GM23338 (cell line): ENCODE results near the gene ADAP1.

Experiments
- CREB1 ChIP-seq: fragments of 250-450 bp; sonication (Bioruptor Pico); IDR thresholded peaks from 2 replicates; pipeline ENCODE4 v1.5.0; 2020; ENCODE audit warnings: low read depth, mild to moderate bottlenecking, moderate library complexity
- EZH2 ChIP-seq: fragments of 200-600 bp; sonication (generic); IDR thresholded peaks from one replicate; pipeline ENCODE4 v1.8.0; 2017; ENCODE audit warnings: antibody characterized with exemption, mild to moderate bottlenecking, low read depth; ENCODE audit not compliant: unreplicated experiment
- EZH2phosphoT487 ChIP-seq: fragments of 200-600 bp; sonication (generic); IDR thresholded peaks from one replicate; pipeline ENCODE4 v1.8.1; 2018; ENCODE audit warnings: antibody characterized with exemption; ENCODE audit not compliant: unreplicated experiment
- JUNB ChIP-seq: IDR thresholded peaks from one replicate; pipeline ENCODE4 v1.6.1; 2016; ENCODE audit warnings: antibody characterized with exemption; ENCODE audit not compliant: unreplicated experiment
- NANOG ChIP-seq: IDR thresholded peaks from 2 replicates; pipeline ENCODE4 v1.6.1; 2016; ENCODE audit warnings: antibody characterized with exemption, borderline replicate concordance
- POLR2AphosphoS5 ChIP-seq: IDR thresholded peaks from 2 replicates; pipeline ENCODE4 v1.6.1; 2016; ENCODE audit warnings: antibody characterized with exemption, low read depth
- STAT1 ChIP-seq: IDR thresholded peaks from one replicate; pipeline ENCODE4 v1.6.1; 2016; ENCODE audit warnings: antibody characterized with exemption; ENCODE audit not compliant: unreplicated experiment
- ZNF114 ChIP-seq: fragments of 250-450 bp; sonication (Bioruptor Pico); IDR thresholded peaks from 2 replicates; pipeline ENCODE4 v1.5.0; 2020; ENCODE audit warnings: mild to moderate bottlenecking, moderate library complexity
- ZNF331 ChIP-seq: fragments of 250-450 bp; sonication (Bioruptor Pico); IDR thresholded peaks from 2 replicates; pipeline ENCODE4 v1.5.0; 2020; ENCODE audit warnings: low read depth, mild to moderate bottlenecking, moderate library complexity
- TF ChIP-seq, protein P1 (sequence below), 2 experiments: fragments of 200-600 bp in 1 of 2; sonication (generic) in 1 of 2; conservative IDR thresholded peaks; 2 replicates each; pipeline versions ENCODE4 v1.5.1 to v1.6.1; 2016 to 2017; ENCODE audit warnings: antibody characterized with exemption in 2 of 2, low read depth in 2 of 2, mild to moderate bottlenecking in 2 of 2, moderate library complexity in 1 of 2
- TF ChIP-seq, protein P2 (sequence below): IDR thresholded peaks from one replicate; pipeline ENCODE4 v1.6.1; 2018; ENCODE audit warnings: antibody characterized with exemption; ENCODE audit not compliant: unreplicated experiment
- TF ChIP-seq, protein P3 (sequence below): IDR thresholded peaks from 2 replicates; pipeline ENCODE4 v1.6.1; 2016; ENCODE audit warnings: antibody characterized with exemption
- TF ChIP-seq, protein P4 (sequence below): fragments of 250-450 bp; sonication (Bioruptor Pico); IDR thresholded peaks from 2 replicates; pipeline ENCODE4 v1.5.0; 2020; ENCODE audit warnings: mild to moderate bottlenecking, moderate library complexity

DNA sequence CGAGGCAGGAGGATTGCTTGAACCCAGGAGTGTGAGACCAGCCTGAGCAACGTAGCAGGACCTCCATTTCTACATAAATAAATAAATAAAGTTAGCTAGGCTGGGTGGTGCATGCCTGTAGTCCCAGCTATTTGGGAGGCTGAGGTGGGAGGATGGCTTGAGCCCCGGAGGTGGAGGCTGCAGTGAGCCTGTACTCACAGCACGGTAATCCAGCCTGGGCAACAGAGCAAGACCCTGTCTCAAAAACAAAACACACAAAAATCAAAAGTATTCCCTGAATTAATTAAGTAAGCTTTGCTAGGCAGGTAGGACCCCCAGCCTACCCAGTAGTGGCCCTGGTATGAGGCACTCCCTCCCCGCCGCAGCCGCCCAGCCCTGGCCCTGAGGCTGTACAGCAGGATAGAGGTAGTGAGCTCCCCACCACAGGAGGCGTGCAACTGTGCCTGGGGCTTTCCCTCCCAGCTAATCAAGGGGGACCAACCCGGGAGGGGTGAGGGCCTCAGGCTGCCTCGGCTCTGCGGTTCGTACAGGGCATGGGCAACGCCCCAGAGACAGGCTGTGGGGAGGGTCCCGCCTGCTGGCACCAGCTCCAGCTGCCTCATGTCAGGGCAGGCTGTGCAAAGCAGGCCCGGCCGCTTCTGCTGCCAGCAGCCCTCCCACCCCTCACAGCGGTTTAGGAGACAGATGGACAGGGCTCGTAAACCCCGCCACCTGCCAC is 27.5 kb upstream of the ADAP1 start:
- TF ChIP-seq EZH2, result no peak
- TF ChIP-seq, protein P1, sequence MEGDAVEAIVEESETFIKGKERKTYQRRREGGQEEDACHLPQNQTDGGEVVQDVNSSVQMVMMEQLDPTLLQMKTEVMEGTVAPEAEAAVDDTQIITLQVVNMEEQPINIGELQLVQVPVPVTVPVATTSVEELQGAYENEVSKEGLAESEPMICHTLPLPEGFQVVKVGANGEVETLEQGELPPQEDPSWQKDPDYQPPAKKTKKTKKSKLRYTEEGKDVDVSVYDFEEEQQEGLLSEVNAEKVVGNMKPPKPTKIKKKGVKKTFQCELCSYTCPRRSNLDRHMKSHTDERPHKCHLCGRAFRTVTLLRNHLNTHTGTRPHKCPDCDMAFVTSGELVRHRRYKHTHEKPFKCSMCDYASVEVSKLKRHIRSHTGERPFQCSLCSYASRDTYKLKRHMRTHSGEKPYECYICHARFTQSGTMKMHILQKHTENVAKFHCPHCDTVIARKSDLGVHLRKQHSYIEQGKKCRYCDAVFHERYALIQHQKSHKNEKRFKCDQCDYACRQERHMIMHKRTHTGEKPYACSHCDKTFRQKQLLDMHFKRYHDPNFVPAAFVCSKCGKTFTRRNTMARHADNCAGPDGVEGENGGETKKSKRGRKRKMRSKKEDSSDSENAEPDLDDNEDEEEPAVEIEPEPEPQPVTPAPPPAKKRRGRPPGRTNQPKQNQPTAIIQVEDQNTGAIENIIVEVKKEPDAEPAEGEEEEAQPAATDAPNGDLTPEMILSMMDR (conservative IDR thresholded peaks at IDR 0.05; ENCODE audit: low read depth in 2 of 2), result no peak
- no peak for TF ChIP-seq EZH2phosphoT487
- TF ChIP-seq, protein P2, sequence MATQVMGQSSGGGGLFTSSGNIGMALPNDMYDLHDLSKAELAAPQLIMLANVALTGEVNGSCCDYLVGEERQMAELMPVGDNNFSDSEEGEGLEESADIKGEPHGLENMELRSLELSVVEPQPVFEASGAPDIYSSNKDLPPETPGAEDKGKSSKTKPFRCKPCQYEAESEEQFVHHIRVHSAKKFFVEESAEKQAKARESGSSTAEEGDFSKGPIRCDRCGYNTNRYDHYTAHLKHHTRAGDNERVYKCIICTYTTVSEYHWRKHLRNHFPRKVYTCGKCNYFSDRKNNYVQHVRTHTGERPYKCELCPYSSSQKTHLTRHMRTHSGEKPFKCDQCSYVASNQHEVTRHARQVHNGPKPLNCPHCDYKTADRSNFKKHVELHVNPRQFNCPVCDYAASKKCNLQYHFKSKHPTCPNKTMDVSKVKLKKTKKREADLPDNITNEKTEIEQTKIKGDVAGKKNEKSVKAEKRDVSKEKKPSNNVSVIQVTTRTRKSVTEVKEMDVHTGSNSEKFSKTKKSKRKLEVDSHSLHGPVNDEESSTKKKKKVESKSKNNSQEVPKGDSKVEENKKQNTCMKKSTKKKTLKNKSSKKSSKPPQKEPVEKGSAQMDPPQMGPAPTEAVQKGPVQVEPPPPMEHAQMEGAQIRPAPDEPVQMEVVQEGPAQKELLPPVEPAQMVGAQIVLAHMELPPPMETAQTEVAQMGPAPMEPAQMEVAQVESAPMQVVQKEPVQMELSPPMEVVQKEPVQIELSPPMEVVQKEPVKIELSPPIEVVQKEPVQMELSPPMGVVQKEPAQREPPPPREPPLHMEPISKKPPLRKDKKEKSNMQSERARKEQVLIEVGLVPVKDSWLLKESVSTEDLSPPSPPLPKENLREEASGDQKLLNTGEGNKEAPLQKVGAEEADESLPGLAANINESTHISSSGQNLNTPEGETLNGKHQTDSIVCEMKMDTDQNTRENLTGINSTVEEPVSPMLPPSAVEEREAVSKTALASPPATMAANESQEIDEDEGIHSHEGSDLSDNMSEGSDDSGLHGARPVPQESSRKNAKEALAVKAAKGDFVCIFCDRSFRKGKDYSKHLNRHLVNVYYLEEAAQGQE, result no peak
- no peak for TF ChIP-seq POLR2AphosphoS5
- no peak for TF ChIP-seq JUNB
- TF ChIP-seq CREB1 (CRISPR knock-in tag), result no peak
- no peak for TF ChIP-seq STAT1
- TF ChIP-seq, protein P3, sequence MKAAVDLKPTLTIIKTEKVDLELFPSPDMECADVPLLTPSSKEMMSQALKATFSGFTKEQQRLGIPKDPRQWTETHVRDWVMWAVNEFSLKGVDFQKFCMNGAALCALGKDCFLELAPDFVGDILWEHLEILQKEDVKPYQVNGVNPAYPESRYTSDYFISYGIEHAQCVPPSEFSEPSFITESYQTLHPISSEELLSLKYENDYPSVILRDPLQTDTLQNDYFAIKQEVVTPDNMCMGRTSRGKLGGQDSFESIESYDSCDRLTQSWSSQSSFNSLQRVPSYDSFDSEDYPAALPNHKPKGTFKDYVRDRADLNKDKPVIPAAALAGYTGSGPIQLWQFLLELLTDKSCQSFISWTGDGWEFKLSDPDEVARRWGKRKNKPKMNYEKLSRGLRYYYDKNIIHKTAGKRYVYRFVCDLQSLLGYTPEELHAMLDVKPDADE, result no peak
- no peak for TF ChIP-seq ZNF114 (CRISPR knock-in tag)
- TF ChIP-seq NANOG, result no peak
- TF ChIP-seq ZNF331, result no peak
- TF ChIP-seq, protein P4, sequence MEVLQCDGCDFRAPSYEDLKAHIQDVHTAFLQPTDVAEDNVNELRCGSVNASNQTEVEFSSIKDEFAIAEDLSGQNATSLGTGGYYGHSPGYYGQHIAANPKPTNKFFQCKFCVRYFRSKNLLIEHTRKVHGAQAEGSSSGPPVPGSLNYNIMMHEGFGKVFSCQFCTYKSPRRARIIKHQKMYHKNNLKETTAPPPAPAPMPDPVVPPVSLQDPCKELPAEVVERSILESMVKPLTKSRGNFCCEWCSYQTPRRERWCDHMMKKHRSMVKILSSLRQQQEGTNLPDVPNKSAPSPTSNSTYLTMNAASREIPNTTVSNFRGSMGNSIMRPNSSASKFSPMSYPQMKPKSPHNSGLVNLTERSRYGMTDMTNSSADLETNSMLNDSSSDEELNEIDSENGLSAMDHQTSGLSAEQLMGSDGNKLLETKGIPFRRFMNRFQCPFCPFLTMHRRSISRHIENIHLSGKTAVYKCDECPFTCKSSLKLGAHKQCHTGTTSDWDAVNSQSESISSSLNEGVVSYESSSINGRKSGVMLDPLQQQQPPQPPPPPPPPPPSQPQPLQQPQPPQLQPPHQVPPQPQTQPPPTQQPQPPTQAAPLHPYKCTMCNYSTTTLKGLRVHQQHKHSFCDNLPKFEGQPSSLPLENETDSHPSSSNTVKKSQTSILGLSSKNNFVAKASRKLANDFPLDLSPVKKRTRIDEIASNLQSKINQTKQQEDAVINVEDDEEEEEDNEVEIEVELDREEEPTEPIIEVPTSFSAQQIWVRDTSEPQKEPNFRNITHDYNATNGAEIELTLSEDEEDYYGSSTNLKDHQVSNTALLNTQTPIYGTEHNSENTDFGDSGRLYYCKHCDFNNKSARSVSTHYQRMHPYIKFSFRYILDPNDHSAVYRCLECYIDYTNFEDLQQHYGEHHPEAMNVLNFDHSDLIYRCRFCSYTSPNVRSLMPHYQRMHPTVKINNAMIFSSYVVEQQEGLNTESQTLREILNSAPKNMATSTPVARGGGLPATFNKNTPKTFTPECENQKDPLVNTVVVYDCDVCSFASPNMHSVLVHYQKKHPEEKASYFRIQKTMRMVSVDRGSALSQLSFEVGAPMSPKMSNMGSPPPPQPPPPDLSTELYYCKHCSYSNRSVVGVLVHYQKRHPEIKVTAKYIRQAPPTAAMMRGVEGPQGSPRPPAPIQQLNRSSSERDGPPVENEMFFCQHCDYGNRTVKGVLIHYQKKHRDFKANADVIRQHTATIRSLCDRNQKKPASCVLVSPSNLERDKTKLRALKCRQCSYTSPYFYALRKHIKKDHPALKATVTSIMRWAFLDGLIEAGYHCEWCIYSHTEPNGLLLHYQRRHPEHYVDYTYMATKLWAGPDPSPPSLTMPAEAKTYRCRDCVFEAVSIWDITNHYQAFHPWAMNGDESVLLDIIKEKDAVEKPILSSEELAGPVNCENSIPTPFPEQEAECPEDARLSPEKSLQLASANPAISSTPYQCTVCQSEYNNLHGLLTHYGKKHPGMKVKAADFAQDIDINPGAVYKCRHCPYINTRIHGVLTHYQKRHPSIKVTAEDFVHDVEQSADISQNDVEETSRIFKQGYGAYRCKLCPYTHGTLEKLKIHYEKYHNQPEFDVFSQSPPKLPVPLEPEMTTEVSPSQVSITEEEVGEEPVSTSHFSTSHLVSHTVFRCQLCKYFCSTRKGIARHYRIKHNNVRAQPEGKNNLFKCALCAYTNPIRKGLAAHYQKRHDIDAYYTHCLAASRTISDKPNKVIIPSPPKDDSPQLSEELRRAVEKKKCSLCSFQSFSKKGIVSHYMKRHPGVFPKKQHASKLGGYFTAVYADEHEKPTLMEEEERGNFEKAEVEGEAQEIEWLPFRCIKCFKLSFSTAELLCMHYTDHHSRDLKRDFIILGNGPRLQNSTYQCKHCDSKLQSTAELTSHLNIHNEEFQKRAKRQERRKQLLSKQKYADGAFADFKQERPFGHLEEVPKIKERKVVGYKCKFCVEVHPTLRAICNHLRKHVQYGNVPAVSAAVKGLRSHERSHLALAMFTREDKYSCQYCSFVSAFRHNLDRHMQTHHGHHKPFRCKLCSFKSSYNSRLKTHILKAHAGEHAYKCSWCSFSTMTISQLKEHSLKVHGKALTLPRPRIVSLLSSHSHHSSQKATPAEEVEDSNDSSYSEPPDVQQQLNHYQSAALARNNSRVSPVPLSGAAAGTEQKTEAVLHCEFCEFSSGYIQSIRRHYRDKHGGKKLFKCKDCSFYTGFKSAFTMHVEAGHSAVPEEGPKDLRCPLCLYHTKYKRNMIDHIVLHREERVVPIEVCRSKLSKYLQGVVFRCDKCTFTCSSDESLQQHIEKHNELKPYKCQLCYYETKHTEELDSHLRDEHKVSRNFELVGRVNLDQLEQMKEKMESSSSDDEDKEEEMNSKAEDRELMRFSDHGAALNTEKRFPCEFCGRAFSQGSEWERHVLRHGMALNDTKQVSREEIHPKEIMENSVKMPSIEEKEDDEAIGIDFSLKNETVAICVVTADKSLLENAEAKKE (CRISPR knock-in tag), result no peak
